GM18873 (cell line): ENCODE data around the gene CYP2J2.
"Not testable (repeated sequence)": the region's sequence is repeated elsewhere in the genome, so short reads cannot be mapped to it uniquely, and the experiment has no call there.

Source experiments
- ATAC-seq: cut with Tn5 transposase; IDR thresholded peaks from one replicate; pipeline ENCODE4 v1.9.1; 2021; ENCODE audit warnings: mild to moderate bottlenecking, moderate library complexity, moderate number of reproducible peaks; ENCODE audit not compliant: unreplicated experiment, low FRiP score

The CYP2J2 gene

GRCh38 chr1:59921258-59921899, 5.2 kb downstream of the CYP2J2 start:
- ATAC-seq = not testable (repeated sequence)

- no peak for ATAC-seq
Observed at GRCh38 chr1:59919746-59920145, 6.8 kb downstream of the CYP2J2 start.

- no peak for ATAC-seq
Observed at GRCh38 chr1:59917785-59918180, 8.8 kb downstream of the CYP2J2 start.

GRCh38 chr1:59917026-59917784, 9.4 kb downstream of the CYP2J2 start:
- no peak for ATAC-seq

- no peak for ATAC-seq
Observed at GRCh38 chr1:59915516-59915915, 11.1 kb downstream of the CYP2J2 start.

- not testable (repeated sequence) for ATAC-seq
Observed at GRCh38 chr1:59914791-59915286, 11.7 kb downstream of the CYP2J2 start.

GRCh38 chr1:59908682-59909081, 17.9 kb downstream of the CYP2J2 start:
- no peak for ATAC-seq

GRCh38 chr1:59908084-59908483, 18.5 kb downstream of the CYP2J2 start:
- ATAC-seq = no peak

GRCh38 chr1:59906931-59907330, 19.6 kb downstream of the CYP2J2 start:
- no peak for ATAC-seq

- ATAC-seq = peak; percentile 91
Observed at GRCh38 chr1:59903141-59903754, 23.3 kb downstream of the CYP2J2 start.

- ATAC-seq = no peak
Observed at GRCh38 chr1:59901770-59902388, 24.7 kb downstream of the CYP2J2 start.

- no peak for ATAC-seq
Observed at GRCh38 chr1:59900640-59901039, 25.9 kb downstream of the CYP2J2 start.

GRCh38 chr1:59898927-59899326, 27.6 kb downstream of the CYP2J2 start:
- no peak for ATAC-seq

GRCh38 chr1:59897165-59897564, 29.4 kb downstream of the CYP2J2 start:
- ATAC-seq = no peak

GRCh38 chr1:59892841-59893811, 33.4 kb downstream of the CYP2J2 start:
- no peak for ATAC-seq

- ATAC-seq = no peak
Observed at GRCh38 chr1:59885160-59885832, 41.3 kb downstream of the CYP2J2 start.

GRCh38 chr1:59880735-59881134, 45.8 kb downstream of the CYP2J2 start:
- no peak for ATAC-seq

- no peak for ATAC-seq
Observed at GRCh38 chr1:59879996-59880505, 46.5 kb downstream of the CYP2J2 start.

GRCh38 chr1:59879574-59879973, 47.0 kb downstream of the CYP2J2 start:
- no peak for ATAC-seq
